ENCODE results near the gene HOXA3. TPM values are rescaled to one million over a fixed set of nuclear protein-coding genes. Genes with fewer than 3 reads are reported as not detected.

HOXA3 gene
- total and polyA plus RNA-seq, 2 of the 13 experiments (the other 11 are each of a cell fraction or from before 2014, with no cell fraction given) = 2.9 to 4.6 TPM

DNA sequence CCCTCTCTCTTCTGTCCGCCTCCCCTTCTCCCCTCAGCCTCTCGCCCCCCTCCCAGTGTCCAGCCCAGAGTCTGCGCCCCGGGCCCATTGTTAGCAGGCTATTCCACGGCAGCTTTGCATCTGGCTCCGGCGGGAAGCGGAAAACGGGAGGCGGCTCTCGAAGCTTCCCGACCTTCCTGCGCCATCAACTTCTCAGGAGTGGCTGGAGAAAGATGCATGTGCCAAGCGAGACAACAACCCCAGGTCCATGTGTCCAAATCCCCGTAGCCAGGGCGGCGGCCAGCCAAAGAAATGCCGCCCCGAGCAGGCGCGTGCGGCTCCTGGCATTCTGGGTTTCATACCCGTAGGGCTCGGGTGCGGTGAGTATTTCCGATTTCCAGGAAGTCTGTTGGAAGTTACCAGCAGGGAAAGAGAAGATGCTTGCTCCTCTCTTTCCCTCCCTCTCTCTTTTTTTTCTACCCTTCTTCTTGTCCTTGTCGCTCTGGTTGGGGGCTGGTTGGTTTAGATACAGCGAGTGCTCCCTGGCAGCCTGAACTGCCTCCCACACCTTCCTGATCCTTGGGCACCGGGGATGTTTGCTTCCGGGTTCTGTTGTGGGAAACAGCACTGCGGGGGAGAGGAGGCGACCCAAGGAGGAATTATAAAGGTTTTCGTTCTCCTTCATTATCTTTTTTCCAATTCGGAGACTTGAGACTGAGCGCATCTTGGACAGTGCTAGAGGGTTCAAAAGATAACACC is 48.7 kb downstream of the HOXA3 start:
- CTCF ChIA-PET (ENCODE audit: low intra/inter-chr PET ratio, low total read pairs) = no interaction called here
- Histone ChIP-seq H3K4me3 (replicated peaks in 1 of 3; ENCODE audit: insufficient read depth in 1 of 3, low read depth in 2 of 3, low read length in 3 of 3) (no peak overlapping the region), H4K20me1 (ENCODE audit: insufficient read depth, low read length) (no peaks in the 10 kb centered on the region), H3K36me3 (replicated peaks in 1 of 2; ENCODE audit: control insufficient read depth in 1 of 2, insufficient read depth in 2 of 2, low read length in 2 of 2) (0 out of 5 replicates have a peak, but pooled peaks cover 0 to 4% of the 10 kb centered on the region in 2 experiments), H3K4me1 (ENCODE audit: insufficient read depth, low read length) (no peaks in the 10 kb centered on the region), H3K9ac (ENCODE audit: insufficient read depth, low read depth, low read length) (no peak overlapping the region), H2AFZ (ENCODE audit: low read length) (no peak overlapping the region), H3K27ac (ENCODE audit: extremely low read length, insufficient read depth, low read length) (no peak overlapping the region), H3K27me3 (ENCODE audit: control insufficient read depth in 1 of 2, insufficient read depth in 2 of 2, low read length in 2 of 2) (no peaks in the 10 kb centered on the region), H3K79me2 (ENCODE audit: insufficient read depth, low read length) (no peaks in the 10 kb centered on the region), H3K9me3 (ENCODE audit: low read length) (no peaks in the 10 kb centered on the region), H3K4me2 (ENCODE audit: low read depth, low read length) (no peak overlapping the region)
- intact Hi-C loops (cut with micrococcal nuclease; ENCODE audit: unreplicated experiment) = no loop called here
- no peak for ATAC-seq
- DNase-seq (ENCODE audit: low spot score) = no peak
- WGBS (ENCODE audit: low lambda C conversion rate) = 94% methylated on average over 27 of the region's 35 CpGs
- POLR2A ChIA-PET = no interaction called here
- TF ChIP-seq AGO2 (optimal IDR thresholded peaks at IDR 0.05; ENCODE audit: low read depth, low read length) (peak; percentile 54), SP4 (CRISPR knock-in tag; IDR thresholded peaks at IDR 0.05) (no peak)
- TF ChIP-seq, protein P1, sequence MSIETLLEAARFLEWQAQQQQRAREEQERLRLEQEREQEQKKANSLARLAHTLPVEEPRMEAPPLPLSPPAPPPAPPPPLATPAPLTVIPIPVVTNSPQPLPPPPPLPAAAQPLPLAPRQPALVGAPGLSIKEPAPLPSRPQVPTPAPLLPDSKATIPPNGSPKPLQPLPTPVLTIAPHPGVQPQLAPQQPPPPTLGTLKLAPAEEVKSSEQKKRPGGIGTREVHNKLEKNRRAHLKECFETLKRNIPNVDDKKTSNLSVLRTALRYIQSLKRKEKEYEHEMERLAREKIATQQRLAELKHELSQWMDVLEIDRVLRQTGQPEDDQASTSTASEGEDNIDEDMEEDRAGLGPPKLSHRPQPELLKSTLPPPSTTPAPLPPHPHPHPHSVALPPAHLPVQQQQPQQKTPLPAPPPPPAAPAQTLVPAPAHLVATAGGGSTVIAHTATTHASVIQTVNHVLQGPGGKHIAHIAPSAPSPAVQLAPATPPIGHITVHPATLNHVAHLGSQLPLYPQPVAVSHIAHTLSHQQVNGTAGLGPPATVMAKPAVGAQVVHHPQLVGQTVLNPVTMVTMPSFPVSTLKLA (IDR thresholded peaks at IDR 0.05) = peak; percentile 37; the same call in 1 of the 2 replicates
- no peak for FAIRE-seq
- no TSS peak for BruUV-seq (replicated peaks)
- in situ Hi-C loops (cut with HindIII; ENCODE audit: extremely low pct_ligation_motif_present, low pct_unique_long_range_greater_than_20kb) = no loop called here

DNA sequence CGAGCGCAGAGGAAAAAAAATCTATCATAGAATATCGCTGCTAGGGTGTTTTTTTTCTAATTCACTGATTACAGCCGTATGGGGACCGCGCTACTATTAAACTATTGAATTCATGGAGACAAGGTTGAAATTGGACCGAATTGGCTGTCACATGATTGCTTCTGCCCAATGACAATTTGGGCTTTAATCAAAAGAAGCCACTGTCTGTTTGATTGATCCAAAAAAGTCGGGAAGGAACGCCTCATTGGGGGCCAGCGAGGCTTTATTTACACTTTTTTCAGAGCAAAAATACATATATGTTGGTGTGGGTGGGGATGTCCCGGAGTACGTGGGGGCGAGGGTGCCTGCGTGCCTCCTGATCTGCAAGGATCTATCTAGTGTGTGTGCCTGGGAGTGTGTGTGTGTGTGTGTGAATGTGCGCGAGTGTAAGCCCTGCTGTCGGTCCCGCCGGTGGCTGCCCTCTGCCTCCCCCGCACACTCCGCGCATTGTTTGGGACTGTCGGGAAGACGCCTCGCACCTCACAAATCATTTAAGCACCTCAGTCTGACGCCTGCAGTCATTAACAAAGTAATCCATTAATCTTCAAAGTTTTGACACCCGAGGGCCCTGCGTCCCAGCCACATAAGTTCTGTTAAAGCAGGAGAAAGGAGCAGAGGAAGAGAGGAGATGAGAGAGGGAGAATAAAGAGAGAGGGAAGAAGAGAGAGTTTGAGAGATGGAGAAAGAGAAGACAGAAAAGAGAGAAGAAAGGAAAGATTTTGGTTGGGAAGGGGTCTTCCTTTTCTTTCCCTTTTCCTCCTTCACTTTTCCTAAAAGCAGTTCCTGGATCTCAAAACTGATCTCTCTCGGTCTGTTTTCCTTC is 49.6 kb downstream of the HOXA3 start, which contains the start of gene HOXA2:
Gene HOXA2, minus strand, starts transcription at position 103 of the 862 bp plus-strand sequence. CDS start 183 bp downstream, outside the sequence.
- Histone ChIP-seq H3K9ac (ENCODE audit: insufficient read depth, low read depth, low read length) (no peak within 1 kb of the TSS), H3K4me3 (replicated peaks in 1 of 3; ENCODE audit: insufficient read depth in 1 of 3, low read depth in 2 of 3, low read length in 3 of 3) (no peak within 1 kb of the TSS), H4K20me1 (ENCODE audit: insufficient read depth, low read length) (no peaks in the 10 kb centered on the region), H3K27ac (ENCODE audit: extremely low read length, insufficient read depth, low read length) (no peak within 1 kb of the TSS), H3K9me3 (ENCODE audit: low read length) (no peaks in the 10 kb centered on the region), H2AFZ (ENCODE audit: low read length) (no peak within 1 kb of the TSS), H3K4me2 (ENCODE audit: low read depth, low read length) (no peak within 1 kb of the TSS), H3K36me3 (replicated peaks in 1 of 2; ENCODE audit: control insufficient read depth in 1 of 2, insufficient read depth in 2 of 2, low read length in 2 of 2) (no peaks in the 10 kb centered on the region), H3K27me3 (ENCODE audit: control insufficient read depth in 1 of 2, insufficient read depth in 2 of 2, low read length in 2 of 2) (no peaks in the 10 kb centered on the region), H3K4me1 (ENCODE audit: insufficient read depth, low read length) (peaks cover 2% of the 10 kb centered on the region; the same call in 1 of the 2 replicates), H3K79me2 (ENCODE audit: insufficient read depth, low read length) (no peaks in the 10 kb centered on the region)
- CTCF ChIA-PET (ENCODE audit: low intra/inter-chr PET ratio, low total read pairs) = no interaction called here
- intact Hi-C loops (cut with micrococcal nuclease; ENCODE audit: unreplicated experiment) (no loop called here), in situ Hi-C loops (cut with HindIII; ENCODE audit: extremely low pct_ligation_motif_present, low pct_unique_long_range_greater_than_20kb) (no loop called here)
- ATAC-seq (no peak), DNase-seq (ENCODE audit: low spot score) (no peak), FAIRE-seq (no peak)
- TF ChIP-seq HCFC1 (IDR thresholded peaks at IDR 0.05; ENCODE audit: low read depth, low read length) (no peak), NFE2L1 (CRISPR knock-in tag; IDR thresholded peaks at IDR 0.05; ENCODE audit: borderline replicate concordance) (no peak), HNRNPK (IDR thresholded peaks at IDR 0.05; ENCODE audit: low read depth, low read length, poor library complexity, severe bottlenecking) (peak; percentile 55)
- BruUV-seq (replicated peaks) = no TSS peak
- POLR2A ChIA-PET = no interaction called here
- 93% methylated on average over 29 of the region's 29 CpGs for WGBS (ENCODE audit: low lambda C conversion rate)

All from HepG2 (cell line).